ENCODE measurements around the gene ZFAND6. TPM values are rescaled to one million over a fixed set of nuclear protein-coding genes. Genes with fewer than 3 reads are reported as not detected.
A peak's percentile ranks its signal among the peaks of the same experiment; 100 is the strongest.

Gene ZFAND6
- total RNA-seq, 1 donor from 2014 or later = 101 TPM

GRCh38 chr15:80114114-80114513 lies 54.6 kb downstream of the ZFAND6 start:
- no peak overlapping the region for H3K27ac Mint-ChIP-seq
- peaks cover 11% of the 10 kb centered on the region for H3K36me3 Mint-ChIP-seq (ENCODE audit: low read depth)
- TF ChIP-seq CTCF (IDR thresholded peaks at IDR 0.05) = no peak
- POLR2A ChIA-PET = interaction anchor here (0.8 kb wide), 1 partner anchor 33 kb away, joined by 3 read pairs; no protein-coding TSS in a partner anchor
- H3K4me1 Mint-ChIP-seq = peaks cover 57% of the 10 kb centered on the region
- H3K4me3 Mint-ChIP-seq = no peak overlapping the region
- CTCF ChIA-PET = no interaction called here
- no peaks in the 10 kb centered on the region for H3K9me3 Mint-ChIP-seq
- no peaks in the 10 kb centered on the region for H3K27me3 Mint-ChIP-seq
- DNase-seq = no peak
- no peak for ATAC-seq (ENCODE audit: low read depth)
- intact Hi-C loops (cut with micrococcal nuclease) = loop anchor here (2.0 kb wide), 1 partner anchor 13 kb away; no protein-coding TSS in a partner anchor

- CTCF ChIA-PET = interaction anchor here (0.6 kb wide), 1 partner anchor 220 kb away, joined by 3 read pairs; no protein-coding TSS in a partner anchor
- DNase-seq (no peak), ATAC-seq (ENCODE audit: low read depth) (no peak)
- POLR2A ChIA-PET = no interaction called here
- no peaks in the 10 kb centered on the region for H3K27me3 Mint-ChIP-seq
- peaks cover 8% of the 10 kb centered on the region for H3K36me3 Mint-ChIP-seq (ENCODE audit: low read depth)
- H3K4me1 Mint-ChIP-seq = peaks cover 50% of the 10 kb centered on the region
- intact Hi-C loops (cut with micrococcal nuclease) = loop anchor here (2.0 kb wide), 1 partner anchor 14 kb away; no protein-coding TSS in a partner anchor
- no peaks in the 10 kb centered on the region for H3K9me3 Mint-ChIP-seq
- no peak for TF ChIP-seq CTCF (IDR thresholded peaks at IDR 0.05)
- peak overlapping the region; percentile 10 for H3K27ac Mint-ChIP-seq
- H3K4me3 Mint-ChIP-seq = no peak overlapping the region
Observed at GRCh38 chr15:80115021-80115420, 55.5 kb downstream of the ZFAND6 start.

GRCh38 chr15:80118956-80119355 lies 59.5 kb downstream of the ZFAND6 start:
- Mint-ChIP-seq H3K27me3 (no peaks in the 10 kb centered on the region), H3K9me3 (no peaks in the 10 kb centered on the region), H3K4me1 (peaks cover 27% of the 10 kb centered on the region), H3K4me3 (no peak overlapping the region), H3K27ac (no peak overlapping the region), H3K36me3 (ENCODE audit: low read depth) (peaks cover 39% of the 10 kb centered on the region)
- no peak for ATAC-seq (ENCODE audit: low read depth)
- TF ChIP-seq CTCF (IDR thresholded peaks at IDR 0.05) = no peak
- POLR2A ChIA-PET = interaction anchor here (0.6 kb wide), 1 partner anchor 251 kb away, joined by 4 read pairs; no protein-coding TSS in a partner anchor
- no peak for DNase-seq
- intact Hi-C loops (cut with micrococcal nuclease) = no loop called here
- CTCF ChIA-PET = no interaction called here

GRCh38 chr15:80120636-80121035 lies 61.2 kb downstream of the ZFAND6 start:
- H3K4me1 Mint-ChIP-seq = peaks cover 12% of the 10 kb centered on the region
- H3K9me3 Mint-ChIP-seq = no peaks in the 10 kb centered on the region
- TF ChIP-seq CTCF (IDR thresholded peaks at IDR 0.05) = no peak
- no peak for ATAC-seq (ENCODE audit: low read depth)
- H3K36me3 Mint-ChIP-seq (ENCODE audit: low read depth) = peaks cover 50% of the 10 kb centered on the region
- no peak for DNase-seq
- intact Hi-C loops (cut with micrococcal nuclease) = no loop called here
- H3K27ac Mint-ChIP-seq = no peak overlapping the region
- ChIA-PET CTCF (no interaction called here), POLR2A (no interaction called here)
- no peaks in the 10 kb centered on the region for H3K27me3 Mint-ChIP-seq
- no peak overlapping the region for H3K4me3 Mint-ChIP-seq

DNA sequence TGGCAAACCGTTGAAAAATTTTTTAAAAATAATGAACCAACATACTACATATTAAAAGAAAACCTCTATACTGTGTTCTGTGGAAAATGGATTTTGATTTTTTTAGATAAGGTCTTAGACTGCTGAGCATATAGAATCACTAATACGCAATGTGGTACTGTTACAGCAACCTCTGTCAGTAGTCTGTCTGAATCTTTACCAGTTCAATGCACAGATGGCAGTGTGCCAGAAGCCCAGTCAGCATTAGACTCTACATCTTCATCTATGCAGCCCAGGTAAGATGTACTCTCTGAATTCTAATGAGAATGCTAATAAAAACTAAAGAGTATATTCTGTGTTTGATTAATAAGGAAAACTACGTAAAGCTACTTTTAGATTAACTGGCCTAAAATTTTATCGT lies 62.1 kb downstream of the ZFAND6 start:
- no peak overlapping the region for H3K4me3 Mint-ChIP-seq
- no peak overlapping the region for H3K27ac Mint-ChIP-seq
- peaks cover 57% of the 10 kb centered on the region for H3K36me3 Mint-ChIP-seq (ENCODE audit: low read depth)
- no peaks in the 10 kb centered on the region for H3K9me3 Mint-ChIP-seq
- no peaks in the 10 kb centered on the region for H3K27me3 Mint-ChIP-seq
- peaks cover 8% of the 10 kb centered on the region for H3K4me1 Mint-ChIP-seq
- ChIA-PET POLR2A (no interaction called here), CTCF (no interaction called here)
- intact Hi-C loops (cut with micrococcal nuclease) = no loop called here
- no peak for ATAC-seq (ENCODE audit: low read depth)
- no peak for DNase-seq
- TF ChIP-seq CTCF (IDR thresholded peaks at IDR 0.05) = no peak
